T47D (cell line): ENCODE results near the gene HSPBP1.

ENCODE experiments used
- DNase-seq, 2 experiments: peaks; one replicate each; pipeline versions ENCODE4 v3.0.0 to v3.0.0-alpha.2; 2011 to 2012; ENCODE audit warnings: low read depth in 1 of 2, low spot score in 1 of 2
- JUND ChIP-seq: IDR thresholded peaks from 2 replicates; pipeline ENCODE4 v1.6.1; 2012; ENCODE audit warnings: low read depth
- in situ Hi-C: cut with HindIII; loops from 2 replicates; pipeline ENCODE4 v1.10.0; 2016; ENCODE audit warnings: low sequenced_read_pairs, low pct_unique_long_range_greater_than_20kb

Gene HSPBP1

GRCh38 chr19:55212447-55212846 lies 67.5 kb downstream of the HSPBP1 start:
- in situ Hi-C loops = no loop called here
- DNase-seq = peak in 1 of 2 experiments; percentile 33
- TF ChIP-seq JUND = no peak
